Globus pallidus (tissue), 1 donor: ENCODE measurements around the gene TAS1R3.
A peak's percentile ranks its signal among the peaks of the same experiment; 100 is the strongest.

Experiments
- DNase-seq: peaks from one replicate; pipeline ENCODE4 v3.0.0-alpha.2; 2015; ENCODE audit warnings: low spot score

Gene TAS1R3

DNA sequence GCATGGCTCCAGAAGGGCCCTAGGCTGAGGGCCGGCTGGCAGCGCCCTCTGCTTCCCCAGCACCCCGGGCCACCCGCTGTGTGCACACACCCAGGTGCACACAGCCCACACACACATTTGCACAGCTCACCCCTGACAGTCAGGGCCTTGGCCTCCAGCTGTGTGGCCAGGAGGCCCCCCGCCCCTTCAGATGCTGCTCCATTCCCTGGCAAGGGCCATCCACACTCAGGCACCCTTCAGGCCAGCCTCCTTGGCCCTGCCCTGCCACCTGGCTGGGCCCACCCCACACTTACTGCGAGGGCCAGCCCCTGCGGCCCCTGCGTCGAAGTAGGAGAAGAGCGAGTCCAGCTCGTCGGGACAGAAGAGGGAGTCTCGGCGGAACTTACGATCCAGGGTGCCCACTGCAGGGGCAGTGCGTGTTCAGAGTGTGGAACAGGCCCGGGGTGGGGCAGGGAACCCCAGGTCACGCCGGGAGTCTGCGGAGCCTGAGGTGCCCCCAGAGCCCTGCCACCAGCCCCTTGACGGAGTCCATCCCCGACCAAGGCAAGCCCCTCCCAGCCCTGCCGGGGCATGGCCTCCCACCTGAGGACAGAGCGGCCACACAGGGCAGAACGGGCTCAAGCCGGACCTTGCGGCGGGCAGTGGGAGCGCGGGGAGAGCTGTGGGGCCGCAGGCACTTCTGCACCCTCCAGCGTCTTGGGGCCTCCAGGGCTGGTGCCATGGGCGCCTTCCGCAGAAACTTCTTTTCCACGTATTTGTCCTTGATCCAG, 35.7 kb upstream of the TAS1R3 start:
- DNase-seq: no peak

DNA sequence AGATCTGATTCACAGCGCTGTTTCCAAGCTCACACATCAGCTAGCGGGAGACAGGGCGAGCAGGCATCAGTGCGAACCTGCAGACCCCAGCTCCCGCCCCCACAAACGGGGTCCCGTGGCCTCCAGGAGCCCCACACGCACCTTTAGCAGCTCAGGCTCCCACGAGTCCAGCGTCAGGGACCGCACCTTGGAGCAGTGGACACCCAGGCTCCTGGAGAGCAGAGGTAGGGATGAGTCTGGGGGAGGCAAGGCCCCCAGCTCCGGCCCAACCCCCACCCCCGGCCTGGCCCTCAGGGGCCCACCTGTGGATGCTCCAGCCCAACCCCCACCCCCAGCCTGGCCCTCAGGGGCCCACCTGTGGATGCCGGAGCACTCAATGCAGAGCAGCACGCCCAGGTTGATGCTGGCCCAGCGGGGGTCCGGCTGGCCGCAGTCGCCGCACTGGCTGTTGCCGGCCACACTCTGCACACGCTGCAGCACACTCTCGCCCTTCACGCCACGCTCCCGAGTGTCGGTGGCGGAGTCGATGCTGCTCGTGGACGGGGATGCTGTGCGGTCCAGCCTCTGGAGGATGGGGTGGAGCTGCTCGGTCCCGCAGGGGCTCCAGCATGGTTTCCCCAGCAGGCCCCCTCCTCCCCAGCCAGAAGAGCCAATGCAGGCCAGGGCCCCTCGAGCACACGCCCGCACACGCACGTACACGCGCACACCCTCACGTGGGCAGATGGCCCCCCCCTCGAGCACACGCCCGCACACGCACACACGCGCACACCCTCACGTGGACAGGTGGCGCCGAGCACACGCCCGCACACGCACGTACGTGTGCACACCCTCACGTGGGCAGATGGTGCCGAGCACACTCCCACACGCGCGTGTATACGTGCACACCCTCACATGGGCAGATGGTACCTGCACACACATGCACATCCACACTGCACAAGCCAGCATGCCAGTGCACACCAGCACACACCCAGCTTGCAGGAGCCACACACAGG, 34.7 kb upstream of the TAS1R3 start:
- no peak for DNase-seq

DNA sequence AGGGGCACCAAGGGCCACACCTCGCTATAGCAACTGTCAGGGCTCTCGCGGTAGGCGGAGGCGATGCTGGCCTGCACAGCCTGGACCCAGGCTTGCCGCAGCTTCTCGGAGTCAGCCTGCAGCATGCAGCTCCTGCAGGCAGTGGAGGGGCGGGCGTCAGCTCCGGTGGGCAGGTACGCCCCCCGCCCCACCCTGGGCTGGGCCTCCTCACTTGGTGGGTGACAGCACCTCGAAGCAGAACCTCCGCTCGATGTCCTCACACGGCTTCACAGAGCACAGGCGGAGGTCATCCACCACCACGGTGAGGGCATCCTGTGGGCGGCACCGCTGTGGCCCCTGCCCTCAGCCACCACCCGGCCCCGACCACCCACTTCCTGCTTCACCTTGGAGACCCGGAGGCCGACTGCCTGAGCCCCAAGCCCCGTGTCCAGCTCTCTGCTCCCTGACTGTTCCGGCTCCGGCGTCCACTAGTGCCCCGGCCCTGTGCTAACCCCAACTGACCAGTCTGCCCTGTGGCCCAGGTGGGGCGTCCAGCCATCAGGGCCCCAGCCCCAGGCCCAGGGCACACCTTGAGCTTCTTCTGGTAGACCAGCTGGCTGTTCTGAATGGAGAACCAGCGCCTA, 33.2 kb upstream of the TAS1R3 start:
- no peak for DNase-seq

DNA sequence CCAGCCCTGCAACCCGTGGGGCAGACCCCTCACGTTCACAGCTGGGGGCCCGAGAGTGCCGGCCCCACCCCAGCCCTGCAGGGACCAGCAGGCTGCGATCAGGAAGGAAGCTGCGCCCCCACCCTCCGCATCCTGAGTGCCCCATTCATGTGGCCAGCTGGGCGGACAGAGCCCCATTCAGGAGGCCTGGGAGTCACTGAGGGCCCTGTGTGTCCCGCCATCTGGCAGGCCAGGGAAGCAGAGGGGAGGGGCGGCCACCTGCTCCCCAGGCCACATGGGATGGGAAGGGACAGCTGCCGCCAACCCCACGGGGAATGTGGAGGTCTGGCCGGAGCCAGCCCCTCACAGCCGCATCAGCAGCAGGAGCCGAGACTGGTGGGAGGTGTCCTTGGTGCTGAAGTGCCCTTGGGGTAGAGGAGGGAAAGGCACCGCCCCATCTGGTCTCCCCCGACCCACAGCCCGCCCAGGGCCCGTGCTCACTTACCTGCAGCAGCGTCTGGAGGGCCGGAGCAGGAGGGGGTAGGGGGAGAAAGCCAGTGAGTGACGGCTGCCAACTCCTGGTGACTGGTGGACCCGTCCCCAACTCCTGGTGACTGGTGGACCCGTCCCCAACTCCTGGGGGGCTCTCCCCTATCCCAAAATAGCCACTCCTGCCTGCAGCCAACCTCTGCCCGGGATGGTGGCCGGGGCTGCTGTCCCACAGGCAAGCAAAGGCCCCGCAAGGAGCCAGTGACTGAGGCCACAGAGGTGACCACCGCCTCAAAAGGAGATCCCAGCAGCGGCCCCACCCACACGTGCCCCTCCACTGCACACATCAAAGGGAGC, 32.0 kb upstream of the TAS1R3 start:
- peak; percentile 98 for DNase-seq

DNA sequence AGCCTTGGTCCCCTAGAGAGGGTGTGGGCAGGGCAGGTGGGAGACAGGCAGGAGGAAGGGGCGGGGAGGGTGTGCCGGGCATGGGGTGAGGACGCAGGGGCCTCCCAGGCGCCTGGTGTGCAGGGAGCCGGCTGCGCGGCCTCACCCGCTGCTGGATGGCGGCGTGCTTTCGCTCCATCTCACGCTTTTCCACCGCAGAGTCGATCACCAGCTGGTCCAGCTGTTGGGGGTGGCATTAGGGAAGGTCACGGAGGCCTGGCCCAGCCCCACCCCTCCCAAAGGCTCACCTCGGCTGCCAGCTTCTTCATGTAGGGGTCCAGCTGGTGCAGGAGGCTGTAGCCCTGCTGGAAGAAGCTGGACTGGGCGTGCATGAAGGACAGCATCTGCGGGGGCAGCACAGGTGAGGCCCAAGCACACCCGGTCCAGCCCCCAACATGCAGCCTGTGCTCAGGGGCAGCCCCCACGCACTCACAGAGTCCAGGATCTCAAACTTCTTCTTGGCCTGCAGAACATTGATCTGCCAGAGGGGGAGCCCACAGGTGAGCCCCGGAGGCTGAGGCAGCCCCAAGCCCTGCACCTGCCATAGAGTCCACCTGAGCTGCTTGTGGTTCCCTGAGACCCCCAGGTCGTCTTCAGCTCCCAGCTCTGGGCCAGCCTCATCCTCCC, 31.3 kb upstream of the TAS1R3 start:
- no peak for DNase-seq

DNA sequence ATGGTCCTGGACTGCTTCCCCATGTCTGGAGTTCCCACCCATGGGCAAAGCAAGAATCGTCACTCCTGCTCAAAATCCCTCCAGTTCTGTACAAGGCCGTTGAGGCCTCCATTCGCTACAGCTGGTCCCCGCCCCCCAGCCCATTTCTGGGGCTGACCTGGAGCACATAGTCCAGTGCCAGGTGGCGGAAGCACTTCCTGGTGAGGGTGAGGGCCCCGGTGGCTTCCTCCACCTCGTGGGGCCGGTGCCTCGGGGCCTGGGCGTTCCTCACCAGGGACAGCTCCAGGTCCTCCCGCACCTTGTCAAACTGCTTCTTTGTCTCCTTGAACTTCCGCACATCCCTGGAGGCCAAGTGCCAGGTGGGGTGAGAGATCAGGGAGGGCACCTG, 30.7 kb upstream of the TAS1R3 start:
- no peak for DNase-seq

DNA sequence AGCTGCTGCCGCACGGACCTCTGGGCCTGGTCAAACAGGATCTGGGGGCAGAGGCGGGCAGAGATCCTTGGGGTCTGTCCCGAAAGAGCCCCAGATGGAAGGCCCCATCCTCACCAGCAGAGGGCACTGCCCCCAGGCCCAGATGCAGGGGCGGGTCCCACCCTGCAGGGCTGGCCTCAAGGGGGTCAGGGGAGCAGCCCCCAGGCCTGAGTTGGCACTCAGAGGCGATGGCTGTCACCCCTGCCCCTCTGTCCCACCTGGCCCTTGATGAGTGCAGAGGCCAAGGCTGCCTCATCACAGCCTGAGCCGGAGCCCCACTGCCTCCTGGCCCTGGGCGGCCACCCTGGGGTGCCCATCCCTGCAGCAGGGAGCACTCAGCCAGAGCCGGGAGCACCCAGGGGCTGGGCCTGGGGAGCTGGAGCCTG, 29.1 kb upstream of the TAS1R3 start:
- DNase-seq: no peak

DNA sequence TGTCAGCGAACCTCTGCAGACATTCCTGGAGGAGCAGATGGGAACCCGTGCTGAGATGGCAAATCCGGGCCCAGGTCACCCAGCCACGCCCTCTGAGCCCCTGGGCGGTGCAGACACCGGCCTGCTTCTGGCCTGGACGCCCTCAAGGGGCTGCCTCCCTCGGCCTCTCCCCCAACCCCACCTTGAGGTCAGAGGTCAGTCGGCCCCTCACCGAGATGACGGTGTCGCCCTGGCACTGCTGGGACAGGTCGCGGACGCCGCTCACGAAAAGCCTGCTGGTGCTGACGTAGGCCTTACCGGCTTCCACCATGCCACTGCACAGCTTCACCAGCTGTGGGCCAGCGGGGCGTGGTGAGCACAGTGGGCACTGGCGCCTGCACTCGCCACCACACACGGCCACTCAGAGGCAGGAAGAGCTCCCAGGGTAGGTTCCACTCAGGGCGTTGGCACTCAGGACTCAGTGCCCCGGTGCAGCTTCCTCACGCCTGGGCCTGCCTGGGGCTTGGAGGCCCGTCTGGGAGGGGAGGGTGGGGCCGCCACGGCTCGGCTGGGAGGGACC, 28.1 kb upstream of the TAS1R3 start:
- DNase-seq: no peak

DNA sequence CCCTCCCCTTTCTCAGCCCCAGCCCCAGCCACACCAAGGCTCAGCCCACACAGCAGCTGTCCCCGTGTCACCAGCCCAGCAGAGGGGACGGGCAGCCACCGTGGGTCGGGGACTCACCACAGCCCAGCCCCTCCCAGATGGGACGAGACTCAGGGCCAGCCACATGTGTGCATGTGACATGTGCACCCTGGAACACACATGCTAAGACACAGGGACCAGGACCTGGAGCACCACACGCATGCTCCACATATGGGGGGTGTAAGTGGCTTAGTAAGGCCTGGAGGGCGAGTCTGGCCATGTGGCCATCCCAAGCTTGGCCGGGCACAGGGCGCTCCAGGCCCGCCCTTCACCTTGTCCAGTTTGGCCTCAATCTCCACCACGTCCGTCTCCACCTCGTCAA, 27.3 kb upstream of the TAS1R3 start:
- DNase-seq: no peak

DNA sequence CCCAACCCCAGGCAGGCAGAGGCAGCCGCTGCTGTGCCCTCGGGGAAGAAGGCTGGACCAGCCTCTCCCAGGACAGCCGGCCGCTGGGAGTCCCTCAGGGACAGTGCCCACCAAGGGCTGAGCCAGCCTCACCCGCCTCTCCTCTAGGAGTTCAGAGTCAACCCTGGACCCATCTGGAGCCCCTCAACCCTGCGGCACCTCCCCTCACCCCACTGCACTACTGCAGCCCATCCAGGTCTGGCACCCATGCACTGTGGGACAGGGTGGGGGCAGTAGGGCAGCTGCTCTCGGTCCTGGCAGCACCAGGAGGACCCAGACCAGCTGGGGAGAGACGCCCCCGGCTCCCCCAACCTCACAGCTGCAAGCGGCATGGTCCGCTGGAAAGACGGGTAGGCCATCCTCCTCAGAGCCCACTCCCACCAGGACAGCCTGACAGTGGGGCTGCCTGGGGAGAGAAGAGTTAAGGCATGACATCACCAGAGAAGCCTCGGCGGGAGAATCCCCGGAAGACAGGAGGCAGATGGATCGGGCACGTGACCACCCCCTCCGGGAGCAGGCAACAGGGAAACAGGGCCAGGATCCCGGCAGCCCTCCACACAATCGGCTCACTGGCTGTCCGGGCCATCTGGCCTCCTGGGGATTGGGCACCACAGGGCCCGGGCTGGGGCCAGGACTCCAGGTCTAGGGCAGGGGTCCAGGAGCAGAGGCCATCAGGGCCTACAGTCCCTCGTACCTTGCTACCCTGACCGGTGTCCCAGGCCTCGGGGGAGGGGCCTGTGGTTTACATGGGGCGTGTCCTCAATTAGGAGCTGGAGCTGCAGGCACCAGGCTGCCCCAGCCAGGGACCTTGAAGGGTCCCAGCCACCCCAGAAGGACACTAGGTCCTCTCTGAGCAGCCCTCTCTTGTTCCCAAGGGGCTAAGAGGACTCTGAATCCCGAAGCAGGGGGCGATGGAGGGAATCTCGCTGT, 26.5 kb upstream of the TAS1R3 start:
- peak; percentile 96 for DNase-seq

DNA sequence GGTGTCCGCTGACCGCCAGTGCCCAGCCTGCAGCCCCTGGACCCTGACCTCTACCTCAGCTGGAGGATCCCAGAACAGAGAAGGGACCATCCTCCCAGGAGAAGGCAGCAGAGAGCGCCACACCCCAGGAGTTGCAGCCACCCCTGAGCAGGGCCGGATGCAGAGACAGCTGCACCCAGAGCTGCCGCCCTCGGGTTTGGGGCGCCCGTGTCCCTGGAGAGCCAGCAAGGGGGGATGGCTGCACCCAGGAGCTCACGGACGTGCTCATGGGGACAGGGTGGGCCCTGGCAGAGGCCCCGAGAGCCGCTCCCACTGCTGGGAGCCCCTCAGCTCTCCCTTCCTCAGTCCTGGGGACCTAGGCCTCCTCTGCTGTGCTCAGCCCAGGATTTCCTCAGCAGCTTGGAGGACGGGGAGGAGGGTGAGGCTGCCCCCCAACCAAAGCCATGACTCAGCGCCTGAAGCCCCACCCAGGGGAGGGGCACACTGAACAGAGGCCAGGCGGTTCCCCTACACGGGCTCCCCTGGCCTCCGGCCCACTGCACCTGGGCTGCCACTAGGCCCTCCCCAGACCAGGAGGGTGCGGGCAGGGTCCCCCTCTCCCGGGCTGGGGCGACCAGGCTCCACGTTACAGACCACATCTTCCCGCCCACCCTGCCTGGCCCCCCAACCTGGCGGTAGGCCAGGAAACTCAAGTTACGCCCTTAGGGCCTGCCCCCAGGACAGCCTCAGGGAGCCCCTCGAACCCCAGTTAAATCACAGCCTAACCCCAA, 25.6 kb upstream of the TAS1R3 start:
- DNase-seq: peak; percentile 56

DNA sequence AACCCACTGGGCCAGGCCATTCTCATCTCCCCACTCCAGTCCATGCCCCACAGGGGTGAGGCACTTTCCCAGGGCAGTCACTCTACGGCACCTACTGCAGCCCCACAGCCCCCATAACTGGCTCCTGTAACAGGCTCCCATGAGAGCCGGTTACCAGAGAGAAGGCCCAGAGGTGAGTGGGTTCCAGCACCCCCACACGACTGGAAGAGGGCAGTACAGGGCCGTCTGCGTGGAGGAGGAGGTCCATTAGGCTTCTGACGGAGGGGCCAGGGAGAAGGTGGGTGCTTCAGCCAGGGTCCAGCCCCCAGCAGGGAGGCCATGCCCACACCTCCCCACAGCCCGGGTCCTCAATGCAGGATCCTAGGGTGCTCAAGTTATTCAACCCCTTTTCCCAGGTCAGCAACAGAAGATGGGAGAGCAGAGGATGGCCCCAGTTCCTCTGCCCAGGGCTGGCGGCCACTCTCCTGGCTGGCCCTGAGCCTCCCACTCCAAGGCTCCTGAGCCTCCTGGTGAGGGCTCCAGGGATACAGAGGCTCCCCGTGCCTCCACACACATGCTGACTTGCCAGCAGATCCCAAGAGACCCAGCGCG, 24.9 kb upstream of the TAS1R3 start:
- no peak for DNase-seq

DNA sequence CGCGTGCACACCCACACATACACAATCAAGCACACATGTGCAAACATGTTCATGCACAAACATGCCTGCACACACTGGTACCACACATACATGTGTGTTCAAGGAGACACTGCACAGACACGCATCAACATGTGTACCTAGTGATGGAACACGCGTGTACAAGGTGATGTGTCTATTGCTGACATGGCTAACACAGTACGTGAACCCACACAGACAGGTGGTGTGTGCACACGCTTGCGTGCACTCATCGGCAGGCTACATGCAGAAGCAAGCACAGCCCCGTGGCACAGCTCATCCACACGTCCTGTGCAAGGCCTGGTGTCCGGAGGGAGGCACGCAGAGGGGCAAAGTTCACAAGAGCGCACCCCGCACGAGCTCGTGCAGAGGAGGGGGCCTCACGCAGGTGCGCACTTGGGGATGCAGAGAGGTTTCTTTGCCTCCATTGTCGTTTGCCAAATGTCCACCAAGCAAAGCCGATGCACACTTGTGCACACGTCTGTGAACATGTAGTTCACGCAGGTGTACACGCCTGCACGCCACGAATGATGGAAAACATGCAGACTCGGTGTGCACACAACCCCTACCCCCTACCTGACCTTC, 24.3 kb upstream of the TAS1R3 start:
- DNase-seq: no peak

DNA sequence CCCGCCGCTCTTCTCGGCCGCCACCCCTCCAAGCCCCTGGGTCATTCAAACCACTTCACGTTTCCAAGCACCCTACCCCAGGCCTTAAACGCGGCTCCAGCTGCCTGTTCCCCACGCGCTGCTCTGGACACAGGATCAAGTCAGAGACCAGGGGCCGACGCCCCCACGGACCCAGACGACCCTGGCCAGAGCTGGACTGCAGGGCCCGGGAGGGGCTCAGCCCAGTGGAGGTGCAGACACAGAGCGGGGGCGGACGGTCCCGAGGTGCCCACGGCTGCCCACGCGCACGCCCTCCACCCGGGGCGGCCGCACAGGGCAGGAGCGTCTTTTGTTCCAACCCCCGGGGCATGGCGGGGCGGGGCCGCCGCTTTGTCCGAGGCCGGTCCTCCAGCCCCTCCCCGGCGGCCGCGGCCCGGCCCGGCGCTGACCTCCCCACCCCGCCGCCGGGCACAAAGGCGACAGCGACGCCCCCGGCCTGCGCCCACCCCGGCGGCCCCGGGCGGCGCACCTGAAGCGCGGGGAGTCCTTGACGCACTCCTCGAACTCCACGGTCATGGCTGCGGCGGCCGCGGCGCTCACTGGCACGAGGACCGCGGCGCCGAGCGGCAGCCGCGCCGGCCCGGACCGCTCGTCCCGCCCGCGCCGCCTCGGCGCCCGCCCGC, 23.7 kb upstream of the TAS1R3 start:
- peak; percentile 39 for DNase-seq

DNA sequence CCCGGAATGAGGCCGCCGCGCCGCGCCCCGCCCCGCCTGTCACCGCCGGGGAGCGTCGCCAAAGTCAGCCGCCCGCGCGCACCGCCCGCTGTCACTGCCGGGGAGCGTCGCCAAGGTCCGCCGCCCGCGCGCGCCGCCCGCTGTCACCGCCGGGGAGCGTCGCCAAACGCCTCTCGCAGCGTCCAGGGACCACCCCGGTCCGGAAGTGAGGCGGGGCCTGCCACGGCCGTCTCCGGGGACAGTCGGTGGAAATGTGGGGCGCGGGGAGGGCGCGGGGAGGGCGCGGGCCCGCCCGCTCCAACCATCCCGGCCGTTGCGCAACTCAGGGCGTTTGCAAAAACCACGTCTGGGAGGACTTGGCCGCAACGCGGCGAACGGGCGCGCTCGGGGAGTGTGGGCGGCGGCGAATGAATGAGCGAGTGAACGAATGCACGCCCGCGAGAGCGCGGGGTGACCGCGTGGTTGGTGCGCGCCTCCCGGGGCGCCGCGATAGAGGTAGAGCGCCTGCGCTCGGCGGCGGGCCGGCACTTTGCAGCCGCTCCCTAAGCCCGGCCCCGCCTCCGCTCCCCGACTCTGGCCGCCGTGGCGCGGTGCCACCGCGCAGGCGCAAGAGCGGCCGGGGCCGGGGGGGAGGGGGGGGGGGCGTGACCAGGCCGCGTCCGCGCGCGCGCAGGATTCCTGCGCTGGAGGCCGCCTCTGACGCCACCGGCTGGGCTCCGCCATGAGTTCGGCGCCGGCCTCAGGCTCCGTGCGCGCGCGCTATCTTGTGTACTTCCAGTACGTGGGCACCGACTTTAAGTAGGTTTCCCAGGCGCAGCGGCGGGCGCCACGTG, 22.9 kb upstream of the TAS1R3 start, which contains the start of the genes ACAP3 and PUSL1:
ACAP3 (minus strand) TSS at position 8 of the 833 bp plus-strand sequence. CDS start 115 bp downstream, outside the sequence.
PUSL1 (plus strand) TSS at position 675 of the 833 bp plus-strand sequence; CDS start at position 722, 47 bp downstream.
- peak; percentile 88 for DNase-seq

DNA sequence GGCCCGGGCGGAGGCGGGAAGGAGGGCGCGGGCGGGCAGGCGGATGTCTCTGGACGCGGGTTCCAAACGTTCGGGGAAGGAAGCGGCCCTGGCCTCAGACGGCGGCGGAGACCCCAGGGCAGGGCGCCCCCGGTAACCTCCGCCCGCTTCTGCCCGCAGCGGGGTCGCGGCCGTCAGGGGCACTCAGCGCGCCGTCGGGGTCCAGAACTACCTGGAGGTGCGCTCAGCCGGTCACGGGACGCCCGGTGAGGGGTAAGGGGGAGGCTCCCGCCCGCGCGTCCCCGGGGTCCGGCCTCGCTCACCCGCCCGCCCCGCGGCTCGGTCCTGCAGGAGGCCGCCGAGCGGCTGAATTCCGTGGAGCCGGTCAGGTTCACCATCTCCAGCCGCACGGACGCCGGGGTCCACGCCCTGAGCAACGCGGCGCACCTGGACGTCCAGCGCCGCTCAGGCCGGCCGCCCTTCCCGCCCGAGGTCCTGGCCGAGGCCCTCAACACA, 22.3 kb upstream of the TAS1R3 start:
- no peak for DNase-seq
